ENCODE measurements around the gene NLN. TPM values are rescaled to one million over a fixed set of nuclear protein-coding genes. Genes with fewer than 3 reads are reported as not detected.
"Not testable (repeated sequence)": the region's sequence is repeated elsewhere in the genome, so short reads cannot be mapped to it uniquely, and the experiment has no call there.

NLN gene
- total and polyA plus RNA-seq, 2 donors (not counting 1 experiment from before 2014, with no cell fraction given), result 1.7 to 6.8 TPM

DNA sequence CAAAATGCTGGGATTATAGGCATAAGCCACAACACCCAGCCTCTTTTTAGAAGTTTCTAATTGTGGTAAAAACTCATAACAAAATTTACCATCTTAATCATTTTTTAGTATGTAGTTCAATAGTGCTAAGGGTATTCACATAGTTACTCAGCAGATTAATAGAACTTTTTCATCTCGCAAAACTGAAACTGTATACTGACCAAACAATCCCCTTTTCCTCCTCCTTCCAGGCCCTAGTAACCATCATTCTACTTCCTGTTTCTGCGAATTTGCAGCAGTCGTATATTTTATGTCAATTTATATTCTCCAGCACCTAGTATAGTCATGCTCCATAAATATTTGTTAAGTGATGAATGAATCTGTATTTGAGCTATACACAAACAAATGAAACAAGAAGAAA, 118.1 kb downstream of the NLN start:
- Histone ChIP-seq H3K4me1 (ENCODE audit: control insufficient read depth in 2 of 2, insufficient read depth in 2 of 2, low read length in 2 of 2) (no peaks in the 10 kb centered on the region), H3K36me3 (replicated peaks in 1 of 2; ENCODE audit: control extremely low read depth in 1 of 2, control insufficient read depth in 1 of 2, extremely low read depth in 1 of 2, insufficient read depth in 2 of 2, low read length in 1 of 2) (no peaks in the 10 kb centered on the region), H3K4me2 (replicated peaks; ENCODE audit: low read depth, low read length, poor library complexity, severe bottlenecking) (no peak overlapping the region), H3K27ac (ENCODE audit: low read length in 2 of 2) (no peak overlapping the region), H4K20me1 (ENCODE audit: control insufficient read depth, insufficient read depth, low read length, poor library complexity, severe bottlenecking) (no peaks in the 10 kb centered on the region), H3K4me3 (ENCODE audit: control extremely low read depth in 1 of 5, extremely low read depth in 1 of 5, insufficient read depth in 1 of 5, low read depth in 2 of 5, low read length in 4 of 5) (no peak overlapping the region), H3K9me3 (ENCODE audit: control extremely low read depth in 1 of 3, control insufficient read depth in 2 of 3, insufficient read depth in 1 of 3, low read length in 2 of 3) (no peaks in the 10 kb centered on the region), H3K27me3 (replicated peaks in 1 of 4; ENCODE audit: control extremely low read depth in 1 of 4, control insufficient read depth in 3 of 4, insufficient read depth in 4 of 4, low read length in 3 of 4) (no peaks in the 10 kb centered on the region), H2AFZ (ENCODE audit: insufficient read depth, low read depth, low read length, poor library complexity, severe bottlenecking) (no peak overlapping the region), H3K9ac (ENCODE audit: low read length) (no peak overlapping the region), H3K79me2 (ENCODE audit: control insufficient read depth, insufficient read depth, low read length) (no peaks in the 10 kb centered on the region)
- TF ChIP-seq, protein P1, sequence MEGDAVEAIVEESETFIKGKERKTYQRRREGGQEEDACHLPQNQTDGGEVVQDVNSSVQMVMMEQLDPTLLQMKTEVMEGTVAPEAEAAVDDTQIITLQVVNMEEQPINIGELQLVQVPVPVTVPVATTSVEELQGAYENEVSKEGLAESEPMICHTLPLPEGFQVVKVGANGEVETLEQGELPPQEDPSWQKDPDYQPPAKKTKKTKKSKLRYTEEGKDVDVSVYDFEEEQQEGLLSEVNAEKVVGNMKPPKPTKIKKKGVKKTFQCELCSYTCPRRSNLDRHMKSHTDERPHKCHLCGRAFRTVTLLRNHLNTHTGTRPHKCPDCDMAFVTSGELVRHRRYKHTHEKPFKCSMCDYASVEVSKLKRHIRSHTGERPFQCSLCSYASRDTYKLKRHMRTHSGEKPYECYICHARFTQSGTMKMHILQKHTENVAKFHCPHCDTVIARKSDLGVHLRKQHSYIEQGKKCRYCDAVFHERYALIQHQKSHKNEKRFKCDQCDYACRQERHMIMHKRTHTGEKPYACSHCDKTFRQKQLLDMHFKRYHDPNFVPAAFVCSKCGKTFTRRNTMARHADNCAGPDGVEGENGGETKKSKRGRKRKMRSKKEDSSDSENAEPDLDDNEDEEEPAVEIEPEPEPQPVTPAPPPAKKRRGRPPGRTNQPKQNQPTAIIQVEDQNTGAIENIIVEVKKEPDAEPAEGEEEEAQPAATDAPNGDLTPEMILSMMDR (IDR thresholded peaks at IDR 0.05), result no peak
- TF ChIP-seq EZH2 (IDR thresholded peaks at IDR 0.05; ENCODE audit: borderline replicate concordance, insufficient read depth, low read depth, low read length, poor library complexity, severe bottlenecking), result no peak
- H3K27me3 Mint-ChIP-seq, result no peaks in the 10 kb centered on the region
- ATAC-seq (ENCODE audit: low read depth), result no peak
- intact Hi-C loops (cut with micrococcal nuclease), result no loop called here
- peaks cover 3% of the 10 kb centered on the region for H3K9me3 Mint-ChIP-seq (ENCODE audit: insufficient read depth)
- 60% methylated on average over 1 of the region's 3 CpGs for WGBS (ENCODE audit: insufficient coverage)
- H3K27ac Mint-ChIP-seq, result no peak overlapping the region
- no peak for DNase-seq
- POLR2A ChIA-PET, result no interaction called here
- H3K4me1 Mint-ChIP-seq, result peaks cover 2% of the 10 kb centered on the region
- CTCF ChIA-PET, result no interaction called here
- H3K4me3 Mint-ChIP-seq, result no peak overlapping the region

DNA sequence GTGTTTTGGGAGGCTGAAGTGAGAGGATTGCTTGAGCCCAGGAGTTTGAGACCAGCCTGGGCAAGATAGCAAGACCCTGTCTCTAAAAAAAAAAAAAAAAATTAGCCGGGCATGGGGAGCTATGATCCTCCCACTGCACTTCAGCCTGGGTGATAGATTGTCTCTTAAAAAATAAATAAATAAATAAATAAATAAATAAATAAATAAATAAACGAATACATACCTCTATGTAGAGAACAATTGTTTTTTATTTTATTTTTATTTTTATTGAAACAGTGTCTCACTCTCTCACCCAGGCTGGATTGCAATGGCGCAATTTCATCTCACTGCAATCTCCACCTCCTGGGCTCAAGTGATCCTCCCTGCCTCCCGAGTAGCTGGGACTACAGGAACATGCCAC, 122.8 kb downstream of the NLN start:
- H3K4me1 ChIP-seq (ENCODE audit: control insufficient read depth in 2 of 2, insufficient read depth in 2 of 2, low read length in 2 of 2); H4K20me1 ChIP-seq (ENCODE audit: control insufficient read depth, insufficient read depth, low read length, poor library complexity, severe bottlenecking); H3K27me3 ChIP-seq (replicated peaks in 1 of 4; ENCODE audit: control extremely low read depth in 1 of 4, control insufficient read depth in 3 of 4, insufficient read depth in 4 of 4, low read length in 3 of 4); H3K36me3 ChIP-seq (replicated peaks in 1 of 2; ENCODE audit: control extremely low read depth in 1 of 2, control insufficient read depth in 1 of 2, extremely low read depth in 1 of 2, insufficient read depth in 2 of 2, low read length in 1 of 2); H3K9me3 Mint-ChIP-seq (ENCODE audit: insufficient read depth); POLR2A ChIA-PET; intact Hi-C loops (cut with micrococcal nuclease); H3K79me2 ChIP-seq (ENCODE audit: control insufficient read depth, insufficient read depth, low read length); CTCF ChIA-PET; H3K27me3 Mint-ChIP-seq; H3K9me3 ChIP-seq (ENCODE audit: control extremely low read depth in 1 of 3, control insufficient read depth in 2 of 3, insufficient read depth in 1 of 3, low read length in 2 of 3); H3K4me2 ChIP-seq (replicated peaks; ENCODE audit: low read depth, low read length, poor library complexity, severe bottlenecking); H3K9ac ChIP-seq (ENCODE audit: low read length); H3K4me3 Mint-ChIP-seq; H3K4me3 ChIP-seq (ENCODE audit: control extremely low read depth in 1 of 5, extremely low read depth in 1 of 5, insufficient read depth in 1 of 5, low read depth in 2 of 5, low read length in 4 of 5); H3K27ac ChIP-seq (ENCODE audit: low read length in 2 of 2); DNase-seq; H2AFZ ChIP-seq (ENCODE audit: insufficient read depth, low read depth, low read length, poor library complexity, severe bottlenecking); ATAC-seq (ENCODE audit: low read depth); H3K27ac Mint-ChIP-seq: not testable (repeated sequence)
- no CpG with 5 or more reads among the region's 4 CpGs for WGBS (ENCODE audit: insufficient coverage)
- peaks cover 13% of the 10 kb centered on the region for H3K4me1 Mint-ChIP-seq

Data from B cell (primary cell).